LNCaP clone FGC (cell line): ENCODE data around the gene PDP2.

ENCODE experiments used
- DNase-seq: peaks from one replicate; pipeline ENCODE4 v3.0.0-alpha.2; 2011; ENCODE audit warnings: low read depth
- H3K4me3 ChIP-seq: 2 replicates; pipeline ENCODE4 v1.5.1; 2011; ENCODE audit warnings: mild to moderate bottlenecking, low read depth, low read length, control low read depth
- TF ChIP-seq, protein P1 (sequence below): IDR thresholded peaks from 2 replicates; pipeline ENCODE4 v1.5.1; 2012; ENCODE audit warnings: mild to moderate bottlenecking; ENCODE audit not compliant: control insufficient read depth, insufficient read depth; ENCODE audit errors: extremely low read depth

Gene PDP2

DNA sequence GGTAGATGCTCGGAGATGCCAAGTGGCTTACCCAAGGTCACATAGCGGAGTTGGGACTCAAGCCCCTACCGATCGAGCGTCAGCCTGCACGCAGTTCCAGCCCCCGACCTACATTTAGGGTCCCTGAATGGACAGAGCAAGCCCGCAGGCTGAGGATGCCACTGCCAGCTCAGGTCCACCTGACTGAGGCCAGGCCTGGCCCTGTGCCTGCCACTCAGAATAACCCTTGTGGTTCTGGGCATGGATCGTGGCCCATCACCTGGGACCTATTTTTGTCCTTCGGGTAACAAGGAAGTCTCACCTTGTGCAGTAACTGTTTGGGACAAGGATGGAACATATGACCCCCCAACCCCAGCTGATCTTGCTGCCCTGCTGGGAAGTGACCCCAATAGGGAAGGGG, 21.3 kb downstream of the PDP2 start:
- H3K4me3 ChIP-seq, result no peak overlapping the region
- TF ChIP-seq, protein P1, sequence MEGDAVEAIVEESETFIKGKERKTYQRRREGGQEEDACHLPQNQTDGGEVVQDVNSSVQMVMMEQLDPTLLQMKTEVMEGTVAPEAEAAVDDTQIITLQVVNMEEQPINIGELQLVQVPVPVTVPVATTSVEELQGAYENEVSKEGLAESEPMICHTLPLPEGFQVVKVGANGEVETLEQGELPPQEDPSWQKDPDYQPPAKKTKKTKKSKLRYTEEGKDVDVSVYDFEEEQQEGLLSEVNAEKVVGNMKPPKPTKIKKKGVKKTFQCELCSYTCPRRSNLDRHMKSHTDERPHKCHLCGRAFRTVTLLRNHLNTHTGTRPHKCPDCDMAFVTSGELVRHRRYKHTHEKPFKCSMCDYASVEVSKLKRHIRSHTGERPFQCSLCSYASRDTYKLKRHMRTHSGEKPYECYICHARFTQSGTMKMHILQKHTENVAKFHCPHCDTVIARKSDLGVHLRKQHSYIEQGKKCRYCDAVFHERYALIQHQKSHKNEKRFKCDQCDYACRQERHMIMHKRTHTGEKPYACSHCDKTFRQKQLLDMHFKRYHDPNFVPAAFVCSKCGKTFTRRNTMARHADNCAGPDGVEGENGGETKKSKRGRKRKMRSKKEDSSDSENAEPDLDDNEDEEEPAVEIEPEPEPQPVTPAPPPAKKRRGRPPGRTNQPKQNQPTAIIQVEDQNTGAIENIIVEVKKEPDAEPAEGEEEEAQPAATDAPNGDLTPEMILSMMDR, result no peak
- DNase-seq, result no peak

DNA sequence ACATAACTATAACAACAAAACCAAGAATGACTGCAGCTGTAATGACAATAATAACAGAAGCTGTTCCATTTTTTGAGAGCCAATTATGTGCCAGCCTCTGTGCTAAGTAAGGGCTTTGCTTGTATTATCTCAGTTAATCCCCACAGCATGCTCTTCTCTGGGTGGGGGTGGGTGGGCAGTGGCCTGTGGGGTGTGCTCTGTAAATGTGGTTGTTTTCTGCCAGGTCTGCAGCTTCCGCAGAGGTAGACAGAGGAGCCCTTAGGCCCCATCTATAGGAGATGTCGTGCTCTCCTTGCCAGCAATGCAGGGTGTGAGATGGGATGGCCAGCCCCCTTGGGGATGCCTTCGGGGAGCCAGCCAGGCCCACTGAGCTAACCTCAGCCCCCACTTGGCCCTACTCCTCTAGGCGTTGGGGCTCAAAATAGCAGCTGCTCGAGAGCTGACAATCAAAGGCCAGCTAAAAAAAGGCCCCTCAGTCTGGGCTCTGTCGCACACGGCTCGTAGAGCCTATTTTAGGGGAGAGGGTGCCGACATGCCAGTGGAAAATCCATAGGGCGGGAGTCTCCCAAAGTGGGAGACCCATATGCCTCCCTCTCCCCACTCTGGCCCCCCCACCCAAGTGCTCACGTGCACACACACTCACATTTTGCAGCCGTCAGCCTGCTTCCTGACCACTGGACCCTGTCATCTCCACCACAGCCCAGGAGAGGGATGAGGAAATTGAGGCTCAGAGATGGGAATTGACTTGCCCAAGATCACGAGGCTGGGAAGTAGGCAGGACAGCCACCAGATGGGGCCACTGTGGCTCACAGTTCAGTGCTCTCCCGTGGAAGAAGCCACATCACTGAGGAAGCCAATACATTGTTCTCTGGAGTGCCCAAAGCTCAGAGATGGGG, 22.6 kb downstream of the PDP2 start:
- no peak for DNase-seq
- no peak overlapping the region for H3K4me3 ChIP-seq
- TF ChIP-seq, protein P1, result no peak

DNA sequence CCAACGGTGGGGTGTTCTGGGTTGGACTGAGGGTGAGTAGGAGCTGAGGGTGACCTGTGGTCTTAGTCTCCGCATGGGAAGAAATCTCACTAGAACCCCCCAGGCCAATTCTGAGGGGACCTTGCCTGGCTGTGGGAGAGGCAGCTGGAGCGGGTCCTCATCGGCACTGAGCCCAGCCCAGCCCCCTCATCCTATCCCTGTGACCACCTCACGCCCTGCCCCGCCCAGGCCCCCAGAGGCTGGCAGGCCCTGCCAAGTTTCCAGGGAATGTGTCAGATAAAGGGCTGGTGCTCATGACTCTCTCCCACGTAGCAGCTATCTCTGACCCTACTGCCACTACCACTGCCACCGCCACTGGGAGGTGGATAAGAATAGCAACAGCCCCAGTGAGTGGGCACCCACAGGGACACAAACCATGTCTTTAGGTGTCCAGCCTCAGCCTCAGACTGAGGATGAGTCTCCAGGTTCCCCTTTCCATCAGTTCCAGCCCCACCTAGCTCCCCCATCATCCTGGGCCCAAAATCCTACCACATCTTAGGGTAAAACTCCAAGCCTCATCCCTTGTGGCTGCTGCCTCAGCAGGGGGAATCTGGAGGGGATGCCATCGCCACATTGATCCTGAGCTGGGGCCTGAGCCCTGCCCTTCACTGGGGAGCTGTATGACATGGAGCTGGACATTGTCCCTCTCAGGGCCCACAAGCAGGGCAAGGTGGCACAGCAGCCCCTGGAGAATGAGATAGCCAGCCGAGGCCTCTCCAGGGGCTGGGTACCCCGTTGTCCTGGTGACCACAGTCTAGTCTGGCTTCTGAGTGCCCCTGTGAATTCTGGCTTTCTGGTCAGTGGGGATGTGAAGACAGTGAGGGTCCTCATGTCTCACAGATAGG, 23.5 kb downstream of the PDP2 start:
- no peak for DNase-seq
- H3K4me3 ChIP-seq, result no peak overlapping the region
- TF ChIP-seq, protein P1, result no peak

DNA sequence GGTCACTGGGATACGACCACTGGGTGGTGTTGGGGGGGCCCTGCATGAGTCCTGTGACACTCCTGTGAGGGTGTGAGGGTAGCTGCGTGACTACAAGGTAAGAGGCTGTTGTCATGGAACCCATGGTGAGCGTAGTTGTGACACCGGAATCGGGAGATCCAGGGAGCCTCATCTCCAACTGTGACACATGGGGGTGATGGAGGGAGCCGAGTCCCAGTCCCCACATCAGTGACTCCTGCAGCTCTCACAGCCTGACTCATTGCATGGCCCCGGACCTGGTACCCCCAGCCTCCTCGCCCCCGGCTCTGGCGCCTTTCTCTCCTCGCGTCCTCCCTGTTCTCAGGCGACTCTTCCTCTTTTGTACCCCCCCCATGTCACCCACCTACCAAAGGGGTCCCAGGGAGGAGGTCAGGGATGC, 24.1 kb downstream of the PDP2 start:
- no peak overlapping the region for H3K4me3 ChIP-seq

DNA sequence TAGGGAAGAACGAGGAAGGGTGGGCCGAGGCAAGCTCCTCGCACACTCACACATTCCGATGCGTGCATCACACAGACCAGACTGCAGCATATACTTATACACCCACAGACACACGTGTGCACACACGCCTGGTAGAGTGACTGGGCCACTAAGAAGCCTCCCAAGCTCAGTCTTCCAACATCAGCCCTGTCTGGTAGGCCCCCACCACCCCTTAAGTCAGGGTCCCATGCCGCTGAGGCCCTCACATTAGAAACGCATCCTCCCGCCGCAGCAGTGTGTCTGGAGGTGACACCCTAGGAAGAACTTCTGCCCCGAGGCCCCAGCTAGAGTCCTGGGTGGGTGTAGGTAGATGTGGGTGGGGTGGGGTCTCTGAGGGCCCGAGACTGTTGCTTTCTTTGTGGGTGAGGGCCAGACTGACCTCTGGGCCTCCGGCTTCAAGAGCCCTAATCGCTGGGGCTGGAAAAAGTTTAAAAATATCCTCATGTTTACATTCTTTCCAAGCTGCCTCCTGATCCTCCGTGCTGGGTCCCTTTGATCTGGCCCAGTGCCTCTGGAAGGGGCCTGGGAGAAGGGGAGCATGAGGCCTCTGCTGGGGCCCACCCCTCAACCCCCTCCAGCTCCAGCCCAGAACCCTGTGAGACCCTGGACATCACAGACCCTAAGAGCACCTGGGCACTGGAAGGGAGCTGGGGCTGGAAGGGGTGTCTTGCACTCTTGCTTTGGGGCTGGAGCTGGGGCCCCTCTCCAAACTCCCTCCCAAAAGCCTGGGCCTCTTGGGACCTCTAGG, 24.7 kb downstream of the PDP2 start:
- TF ChIP-seq, protein P1, result no peak
- no peak overlapping the region for H3K4me3 ChIP-seq
- DNase-seq, result no peak

More for the DNA sequence above, 24.1 kb downstream of the PDP2 start:
- no peak for DNase-seq
- TF ChIP-seq, protein P1, result no peak
